ENCODE data around the gene MTHFD1L.

Gene MTHFD1L

DNA sequence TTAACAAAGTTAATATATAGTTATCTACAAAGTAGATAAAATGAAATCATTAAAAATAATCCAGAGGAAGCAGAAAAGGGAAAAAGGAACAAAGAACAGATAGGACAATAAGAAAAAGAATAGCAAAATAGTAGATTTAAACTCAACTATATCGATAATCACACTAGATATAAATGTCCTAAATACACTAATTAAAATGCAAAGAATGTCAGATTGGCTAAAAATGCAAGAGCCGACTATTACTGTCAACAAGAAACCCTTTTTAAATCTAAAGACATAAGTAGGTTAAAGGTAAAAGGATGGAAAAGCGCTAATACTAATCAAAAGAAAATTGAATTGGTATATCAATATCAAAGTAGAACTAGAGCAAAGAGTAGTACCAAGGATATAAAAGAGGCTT lies 209.5 kb downstream of the MTHFD1L start:
- Histone ChIP-seq H3K9me2 (replicated peaks; ENCODE audit: low read depth, low read length) (no peaks in the 10 kb centered on the region), H3K4me3 (ENCODE audit: low read length, poor library complexity, severe bottlenecking) (no peak overlapping the region), H3K36me3 (ENCODE audit: insufficient read depth, low read length) (peaks cover 3% of the 10 kb centered on the region; the same call in 1 of the 2 replicates), H3K27me3 (ENCODE audit: insufficient read depth, low read length, poor library complexity, severe bottlenecking) (no peaks in the 10 kb centered on the region), H3K9ac (ENCODE audit: low read depth, low read length, poor library complexity, severe bottlenecking) (no peak overlapping the region), H4K20me1 (ENCODE audit: insufficient read depth, low read length, poor library complexity, severe bottlenecking) (no peaks in the 10 kb centered on the region), H2AFZ (ENCODE audit: low read length) (no peak overlapping the region), H3F3A (ENCODE audit: low read depth) (no peaks in the 10 kb centered on the region), H3K4me2 (ENCODE audit: low read depth, low read length, poor library complexity, severe bottlenecking) (no peak overlapping the region), H3K4me1 (ENCODE audit: insufficient read depth, low read length, poor library complexity, severe bottlenecking) (no peaks in the 10 kb centered on the region), H3K9me3 (ENCODE audit: insufficient read depth, low read depth, low read length) (peaks cover 5% of the 10 kb centered on the region; the same call in 1 of the 2 replicates), H3K79me2 (ENCODE audit: insufficient read depth, low read length) (no peaks in the 10 kb centered on the region)
- TF ChIP-seq CTCF (conservative IDR thresholded peaks at IDR 0.05; ENCODE audit: low read length): no peak
- TF ChIP-seq EZH2phosphoT487 (IDR thresholded peaks at IDR 0.05; ENCODE audit: borderline replicate concordance): no peak

DNA sequence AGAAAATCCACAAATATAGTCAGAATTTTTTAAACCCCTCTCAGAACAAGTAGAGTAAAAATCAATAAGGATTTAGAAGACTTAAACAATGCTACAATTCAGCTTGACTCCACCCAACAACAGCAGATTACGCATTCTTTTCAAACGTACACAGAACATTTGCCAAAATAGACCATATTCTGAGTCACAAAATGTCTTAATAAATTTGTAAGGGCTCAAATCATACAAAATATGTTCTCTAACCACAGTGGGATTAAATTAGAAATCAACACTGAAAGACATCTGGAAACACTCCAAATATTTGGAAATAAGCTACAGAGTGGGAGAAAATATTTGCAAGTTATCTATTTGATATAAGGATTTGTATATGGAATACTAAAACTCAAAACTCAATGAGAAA lies 210.0 kb downstream of the MTHFD1L start:
- Histone ChIP-seq H3K9me3 (ENCODE audit: insufficient read depth, low read depth, low read length) (peaks cover 5% of the 10 kb centered on the region; the same call in 1 of the 2 replicates), H2AFZ (ENCODE audit: low read length) (no peak overlapping the region), H3K36me3 (ENCODE audit: insufficient read depth, low read length) (peaks cover 3% of the 10 kb centered on the region; the same call in 1 of the 2 replicates), H3K4me2 (ENCODE audit: low read depth, low read length, poor library complexity, severe bottlenecking) (no peak overlapping the region), H3K27me3 (ENCODE audit: insufficient read depth, low read length, poor library complexity, severe bottlenecking) (no peaks in the 10 kb centered on the region), H3K9ac (ENCODE audit: low read depth, low read length, poor library complexity, severe bottlenecking) (no peak overlapping the region), H4K20me1 (ENCODE audit: insufficient read depth, low read length, poor library complexity, severe bottlenecking) (no peaks in the 10 kb centered on the region), H3K9me2 (replicated peaks; ENCODE audit: low read depth, low read length) (no peaks in the 10 kb centered on the region), H3K4me3 (ENCODE audit: low read length, poor library complexity, severe bottlenecking) (no peak overlapping the region), H3F3A (ENCODE audit: low read depth) (no peaks in the 10 kb centered on the region), H3K79me2 (ENCODE audit: insufficient read depth, low read length) (no peaks in the 10 kb centered on the region), H3K4me1 (ENCODE audit: insufficient read depth, low read length, poor library complexity, severe bottlenecking) (no peaks in the 10 kb centered on the region)
- TF ChIP-seq CTCF (conservative IDR thresholded peaks at IDR 0.05; ENCODE audit: low read length) (no peak), EZH2phosphoT487 (IDR thresholded peaks at IDR 0.05; ENCODE audit: borderline replicate concordance) (no peak)

DNA sequence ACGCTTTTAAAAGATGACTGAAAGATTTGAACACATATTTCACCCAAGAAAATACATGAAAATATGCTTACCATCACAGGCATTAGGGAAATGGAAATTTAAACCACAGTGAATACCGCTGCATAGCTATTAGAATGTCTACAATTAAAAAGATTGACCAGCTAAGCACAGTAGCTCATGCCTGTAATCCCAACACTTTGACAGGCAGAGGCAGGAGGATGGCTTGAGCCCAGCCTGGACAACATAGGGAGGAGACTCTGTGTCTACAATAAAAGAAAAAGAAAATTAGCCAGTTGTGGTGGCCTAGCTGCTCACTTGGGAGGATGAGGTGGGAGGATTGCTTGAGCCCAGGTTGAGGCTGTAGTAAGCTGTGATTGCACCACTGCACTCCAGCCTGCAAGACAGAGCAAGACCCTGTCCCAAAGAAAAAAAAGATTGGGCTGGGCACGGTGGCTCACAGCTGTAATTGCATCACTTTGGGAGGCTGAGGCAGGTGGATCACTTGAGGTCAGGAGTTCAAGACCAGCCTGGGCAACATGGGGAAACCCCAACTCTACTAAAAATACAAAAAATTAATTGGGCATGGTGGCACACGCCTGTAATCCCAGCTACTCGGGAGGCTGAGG lies 210.5 kb downstream of the MTHFD1L start:
- Histone ChIP-seq H3K9me3 (ENCODE audit: insufficient read depth, low read depth, low read length) (peaks cover 5% of the 10 kb centered on the region; the same call in 1 of the 2 replicates), H3K36me3 (ENCODE audit: insufficient read depth, low read length) (peaks cover 3% of the 10 kb centered on the region; the same call in 1 of the 2 replicates)

More for the DNA sequence above, 210.5 kb downstream of the MTHFD1L start:
- H4K20me1 ChIP-seq (ENCODE audit: insufficient read depth, low read length, poor library complexity, severe bottlenecking): no peaks in the 10 kb centered on the region
- TF ChIP-seq EZH2phosphoT487 (IDR thresholded peaks at IDR 0.05; ENCODE audit: borderline replicate concordance) (no peak), CTCF (conservative IDR thresholded peaks at IDR 0.05; ENCODE audit: low read length) (no peak)
- no peaks in the 10 kb centered on the region for H3F3A ChIP-seq (ENCODE audit: low read depth)
- no peaks in the 10 kb centered on the region for H3K79me2 ChIP-seq (ENCODE audit: insufficient read depth, low read length)
- H3K27me3 ChIP-seq (ENCODE audit: insufficient read depth, low read length, poor library complexity, severe bottlenecking): no peaks in the 10 kb centered on the region
- no peaks in the 10 kb centered on the region for H3K9me2 ChIP-seq (replicated peaks; ENCODE audit: low read depth, low read length)
- H2AFZ ChIP-seq (ENCODE audit: low read length): no peak overlapping the region
- H3K4me1 ChIP-seq (ENCODE audit: insufficient read depth, low read length, poor library complexity, severe bottlenecking): no peaks in the 10 kb centered on the region
- no peak overlapping the region for H3K4me3 ChIP-seq (ENCODE audit: low read length, poor library complexity, severe bottlenecking)
- H3K4me2 ChIP-seq (ENCODE audit: low read depth, low read length, poor library complexity, severe bottlenecking): no peak overlapping the region
- no peak overlapping the region for H3K9ac ChIP-seq (ENCODE audit: low read depth, low read length, poor library complexity, severe bottlenecking)
